ENCODE data around the gene NAA35. TPM values are rescaled to one million over a fixed set of nuclear protein-coding genes. Genes with fewer than 3 reads are reported as not detected.
A peak's percentile ranks its signal among the peaks of the same experiment; 100 is the strongest.

Gene NAA35
- total RNA-seq, 2 experiments from 2014 or later, result 25.5 to 26.3 TPM

DNA sequence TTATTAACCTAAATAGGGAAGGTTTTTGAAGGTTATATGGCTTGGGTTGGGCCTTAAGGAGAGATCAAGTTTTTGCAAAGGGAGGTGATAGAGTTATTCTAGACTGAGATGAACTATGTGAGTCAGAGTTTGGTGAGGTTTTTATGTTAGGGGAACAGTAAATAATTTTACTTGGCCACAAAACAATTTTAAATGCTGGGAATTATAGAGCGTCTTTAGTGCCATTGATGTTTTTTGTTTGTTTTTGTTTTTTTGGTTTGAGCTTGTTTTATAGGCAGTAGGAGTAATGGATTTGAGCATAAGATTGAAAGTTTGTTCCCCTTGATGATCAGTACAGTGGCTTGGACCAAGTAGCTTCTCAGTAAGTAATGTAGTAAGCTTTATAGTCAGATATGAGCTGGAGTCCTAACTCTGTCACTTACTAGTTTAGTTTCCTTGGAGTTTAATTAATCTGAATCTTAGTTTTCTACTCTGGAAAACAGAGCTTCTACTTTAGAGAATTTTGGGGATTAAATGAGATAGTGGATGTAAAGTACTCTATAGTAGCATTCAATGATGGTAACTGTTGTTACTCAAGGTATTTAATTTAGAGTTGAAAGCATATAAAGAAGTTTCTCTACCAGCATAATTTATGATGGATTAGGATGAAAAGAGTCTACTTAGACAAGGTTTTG, 2.9 kb downstream of the NAA35 start:
- Mint-ChIP-seq H3K4me1 (ENCODE audit: low read depth) (peaks cover 44% of the 10 kb centered on the region), H3K4me3 (no peak overlapping the region), H3K27me3 (no peaks in the 10 kb centered on the region), H3K9me3 (no peaks in the 10 kb centered on the region), H3K36me3 (ENCODE audit: low read depth) (peaks cover 37% of the 10 kb centered on the region), H3K27ac (no peak overlapping the region)
- CTCF ChIA-PET, result interaction anchor here (1.8 kb wide), 1 partner anchor 125 kb away, joined by 4 read pairs; no protein-coding TSS in a partner anchor
- ATAC-seq, result no peak
- POLR2A ChIA-PET, result no interaction called here
- intact Hi-C loops (cut with micrococcal nuclease), result loop anchor here (5.0 kb wide), 1 partner anchor 202 kb away; the partner anchor contains the start of gene AGTPBP1
- DNase-seq, result no peak
- TF ChIP-seq, protein P1, sequence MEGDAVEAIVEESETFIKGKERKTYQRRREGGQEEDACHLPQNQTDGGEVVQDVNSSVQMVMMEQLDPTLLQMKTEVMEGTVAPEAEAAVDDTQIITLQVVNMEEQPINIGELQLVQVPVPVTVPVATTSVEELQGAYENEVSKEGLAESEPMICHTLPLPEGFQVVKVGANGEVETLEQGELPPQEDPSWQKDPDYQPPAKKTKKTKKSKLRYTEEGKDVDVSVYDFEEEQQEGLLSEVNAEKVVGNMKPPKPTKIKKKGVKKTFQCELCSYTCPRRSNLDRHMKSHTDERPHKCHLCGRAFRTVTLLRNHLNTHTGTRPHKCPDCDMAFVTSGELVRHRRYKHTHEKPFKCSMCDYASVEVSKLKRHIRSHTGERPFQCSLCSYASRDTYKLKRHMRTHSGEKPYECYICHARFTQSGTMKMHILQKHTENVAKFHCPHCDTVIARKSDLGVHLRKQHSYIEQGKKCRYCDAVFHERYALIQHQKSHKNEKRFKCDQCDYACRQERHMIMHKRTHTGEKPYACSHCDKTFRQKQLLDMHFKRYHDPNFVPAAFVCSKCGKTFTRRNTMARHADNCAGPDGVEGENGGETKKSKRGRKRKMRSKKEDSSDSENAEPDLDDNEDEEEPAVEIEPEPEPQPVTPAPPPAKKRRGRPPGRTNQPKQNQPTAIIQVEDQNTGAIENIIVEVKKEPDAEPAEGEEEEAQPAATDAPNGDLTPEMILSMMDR (IDR thresholded peaks at IDR 0.05), result no peak

GRCh38 chr9:85944672-85945071, 3.7 kb downstream of the NAA35 start:
- Mint-ChIP-seq H3K27ac (peak overlapping the region; percentile 57), H3K4me1 (ENCODE audit: low read depth) (peaks cover 50% of the 10 kb centered on the region), H3K36me3 (ENCODE audit: low read depth) (peaks cover 41% of the 10 kb centered on the region), H3K27me3 (no peaks in the 10 kb centered on the region), H3K9me3 (no peaks in the 10 kb centered on the region), H3K4me3 (no peak overlapping the region)
- DNase-seq (no peak), ATAC-seq (no peak)
- POLR2A ChIA-PET, result no interaction called here
- intact Hi-C loops (cut with micrococcal nuclease), result loop anchor here (5.0 kb wide), 1 partner anchor 202 kb away; the partner anchor contains the start of gene AGTPBP1
- CTCF ChIA-PET, result interaction anchor here (1.8 kb wide), 1 partner anchor 125 kb away, joined by 4 read pairs; no protein-coding TSS in a partner anchor
- TF ChIP-seq, protein P1 (IDR thresholded peaks at IDR 0.05), result no peak

GRCh38 chr9:85949586-85950335, 8.8 kb downstream of the NAA35 start:
- POLR2A ChIA-PET, result interaction anchor here (1.3 kb wide), 1 partner anchor 9 kb away, joined by 3 read pairs; the partner anchor contains the start of gene NAA35
- TF ChIP-seq, protein P1 (IDR thresholded peaks at IDR 0.05), result no peak
- intact Hi-C loops (cut with micrococcal nuclease), result no loop called here
- DNase-seq, result no peak
- CTCF ChIA-PET, result no interaction called here
- Mint-ChIP-seq H3K9me3 (no peaks in the 10 kb centered on the region), H3K27me3 (no peaks in the 10 kb centered on the region), H3K4me1 (ENCODE audit: low read depth) (peaks cover 47% of the 10 kb centered on the region), H3K36me3 (ENCODE audit: low read depth) (peaks cover 66% of the 10 kb centered on the region), H3K27ac (no peak overlapping the region), H3K4me3 (no peak overlapping the region)
- ATAC-seq, result no peak

- intact Hi-C loops (cut with micrococcal nuclease), result no loop called here
- Mint-ChIP-seq H3K27me3 (no peaks in the 10 kb centered on the region), H3K9me3 (no peaks in the 10 kb centered on the region), H3K36me3 (ENCODE audit: low read depth) (peaks cover 39% of the 10 kb centered on the region), H3K4me3 (no peak overlapping the region), H3K4me1 (ENCODE audit: low read depth) (peaks cover 3% of the 10 kb centered on the region), H3K27ac (no peak overlapping the region)
- POLR2A ChIA-PET, result no interaction called here
- ATAC-seq (no peak), DNase-seq (no peak)
- CTCF ChIA-PET, result no interaction called here
- TF ChIP-seq, protein P1 (IDR thresholded peaks at IDR 0.05), result no peak
These were observed 19.0 kb downstream of the NAA35 start for GRCh38 chr9:85959955-85960354.

DNA sequence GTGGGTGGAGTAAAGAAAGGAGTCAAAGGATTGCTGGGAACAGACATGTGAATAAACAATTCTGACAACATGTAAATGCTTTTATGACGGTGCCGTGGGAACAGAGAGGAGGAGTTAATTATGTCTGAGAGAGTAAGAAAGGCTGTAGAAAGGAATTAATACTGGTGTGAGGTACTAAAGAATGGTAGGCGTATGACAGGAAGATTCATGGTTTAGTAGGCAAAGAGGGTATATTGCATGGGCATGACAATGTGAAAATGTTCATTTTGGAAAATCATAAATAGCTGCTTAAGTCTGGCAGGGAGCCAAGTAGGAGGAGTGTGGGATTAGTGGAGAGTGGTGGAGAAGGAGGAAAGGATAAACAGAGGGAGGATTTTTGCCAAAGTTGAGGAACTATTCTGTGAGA, 19.7 kb downstream of the NAA35 start:
- H3K9me3 Mint-ChIP-seq, result no peaks in the 10 kb centered on the region
- CTCF ChIA-PET, result no interaction called here
- H3K27ac Mint-ChIP-seq, result no peak overlapping the region
- H3K4me3 Mint-ChIP-seq, result no peak overlapping the region
- POLR2A ChIA-PET, result no interaction called here
- H3K36me3 Mint-ChIP-seq (ENCODE audit: low read depth), result peaks cover 44% of the 10 kb centered on the region
- no peaks in the 10 kb centered on the region for H3K27me3 Mint-ChIP-seq
- intact Hi-C loops (cut with micrococcal nuclease), result no loop called here
- ATAC-seq, result no peak
- H3K4me1 Mint-ChIP-seq (ENCODE audit: low read depth), result peaks cover 3% of the 10 kb centered on the region
- no peak for DNase-seq
- TF ChIP-seq, protein P1 (IDR thresholded peaks at IDR 0.05), result no peak

All from activated CD8-positive, alpha-beta T cell treated with anti-CD3 and anti-CD28 coated beads for 36 hours (primary cell).